ENCODE results near the gene RAB17. TPM values are rescaled to one million over a fixed set of nuclear protein-coding genes. Genes with fewer than 3 reads are reported as not detected.
A peak's percentile ranks its signal among the peaks of the same experiment; 100 is the strongest.

The RAB17 gene
- total RNA-seq, 2 donors from 2014 or later, result 6.4 to 6.5 TPM

GRCh38 chr2:237637429-237638135, 47.0 kb upstream of the RAB17 start:
- peaks cover 17 to 37% of the 10 kb centered on the region in 2 donors for H3K4me1 ChIP-seq (ENCODE audit: control insufficient read depth in 1 of 2, low read depth in 2 of 2)
- no peak for ATAC-seq (ENCODE audit: insufficient number of reproducible peaks, low FRiP score, low read depth)
- no peaks in the 10 kb centered on the region for H3K9me3 ChIP-seq
- no peak overlapping the region for H3K27ac ChIP-seq
- TF ChIP-seq CTCF (IDR thresholded peaks at IDR 0.05), result no peak
- no peaks in the 10 kb centered on the region for H3K36me3 ChIP-seq
- H3K4me3 ChIP-seq, result no peak overlapping the region
- no peaks in the 10 kb centered on the region for H3K27me3 ChIP-seq (replicated peaks; ENCODE audit: insufficient read depth)
- DNase-seq (ENCODE audit: low spot score), result no peak

- Histone ChIP-seq H3K4me1 (ENCODE audit: control insufficient read depth in 1 of 2, low read depth in 2 of 2) (peaks cover 26 to 47% of the 10 kb centered on the region in 2 donors), H3K27me3 (replicated peaks; ENCODE audit: insufficient read depth) (no peaks in the 10 kb centered on the region), H3K27ac (no peak overlapping the region), H3K4me3 (no peak overlapping the region), H3K36me3 (no peaks in the 10 kb centered on the region), H3K9me3 (no peaks in the 10 kb centered on the region)
- DNase-seq (ENCODE audit: low spot score) (no peak), ATAC-seq (ENCODE audit: insufficient number of reproducible peaks, low FRiP score, low read depth) (no peak)
- no peak for TF ChIP-seq CTCF (IDR thresholded peaks at IDR 0.05)
These were observed 46.0 kb upstream of the RAB17 start for GRCh38 chr2:237636578-237636977.

GRCh38 chr2:237633061-237633561, 42.6 kb upstream of the RAB17 start:
- DNase-seq (ENCODE audit: low spot score) (no peak), ATAC-seq (ENCODE audit: insufficient number of reproducible peaks, low FRiP score, low read depth) (peak; percentile 6)
- Histone ChIP-seq H3K27ac (peak overlapping the region; percentile 84 to 89), H3K4me3 (no peak overlapping the region), H3K9me3 (no peaks in the 10 kb centered on the region), H3K36me3 (no peaks in the 10 kb centered on the region), H3K27me3 (replicated peaks; ENCODE audit: insufficient read depth) (no peaks in the 10 kb centered on the region), H3K4me1 (ENCODE audit: control insufficient read depth in 1 of 2, low read depth in 2 of 2) (peaks cover 51 to 61% of the 10 kb centered on the region in 2 donors)
- no peak for TF ChIP-seq CTCF (IDR thresholded peaks at IDR 0.05)

- Histone ChIP-seq H3K4me3 (no peak overlapping the region), H3K9me3 (no peaks in the 10 kb centered on the region), H3K27me3 (replicated peaks; ENCODE audit: insufficient read depth) (no peaks in the 10 kb centered on the region), H3K36me3 (no peaks in the 10 kb centered on the region), H3K27ac (peak overlapping the region; percentile 84 to 89), H3K4me1 (ENCODE audit: control insufficient read depth in 1 of 2, low read depth in 2 of 2) (peaks cover 51 to 63% of the 10 kb centered on the region in 2 donors)
- no peak for TF ChIP-seq CTCF (IDR thresholded peaks at IDR 0.05)
- DNase-seq (ENCODE audit: low spot score) (no peak), ATAC-seq (ENCODE audit: insufficient number of reproducible peaks, low FRiP score, low read depth) (no peak)
These were observed 41.5 kb upstream of the RAB17 start for GRCh38 chr2:237631801-237632585.

Data from thoracic aorta (tissue), 2 donors.